GM21528 (cell line): ENCODE measurements around the gene SLC22A5.

Source experiments
- ATAC-seq: cut with Tn5 transposase; IDR thresholded peaks from one replicate; pipeline ENCODE4 v1.9.1; 2021; ENCODE audit warnings: mild to moderate bottlenecking, moderate library complexity; ENCODE audit not compliant: unreplicated experiment, low FRiP score

Gene SLC22A5

DNA sequence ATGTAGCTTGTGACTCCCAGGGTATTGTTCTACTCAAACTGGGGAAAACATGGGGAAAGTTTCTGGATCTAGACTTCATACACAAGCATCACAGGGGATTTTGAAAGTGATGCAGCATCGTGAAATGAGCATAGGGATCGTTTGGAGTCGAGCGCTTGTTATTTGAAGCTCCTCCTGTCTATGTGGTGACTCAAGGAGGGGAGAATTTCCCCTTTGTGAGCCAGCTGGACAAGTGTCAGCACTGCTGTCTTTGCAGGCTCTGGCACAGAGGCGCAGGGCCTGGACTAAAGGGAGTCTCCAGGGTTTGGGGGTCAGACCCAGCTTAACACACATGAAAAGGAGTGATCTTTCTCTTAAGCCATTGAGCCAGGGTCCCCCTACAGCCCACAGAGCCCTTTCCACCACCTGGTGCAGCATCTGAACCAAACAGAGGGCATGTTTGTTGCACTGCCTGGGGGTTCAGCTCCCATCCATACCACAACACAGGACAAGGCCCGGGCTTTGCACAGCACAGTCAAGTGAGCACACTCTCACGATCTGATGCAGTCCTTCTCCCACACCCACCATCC is 70.1 kb downstream of the SLC22A5 start:
- ATAC-seq: no peak

DNA sequence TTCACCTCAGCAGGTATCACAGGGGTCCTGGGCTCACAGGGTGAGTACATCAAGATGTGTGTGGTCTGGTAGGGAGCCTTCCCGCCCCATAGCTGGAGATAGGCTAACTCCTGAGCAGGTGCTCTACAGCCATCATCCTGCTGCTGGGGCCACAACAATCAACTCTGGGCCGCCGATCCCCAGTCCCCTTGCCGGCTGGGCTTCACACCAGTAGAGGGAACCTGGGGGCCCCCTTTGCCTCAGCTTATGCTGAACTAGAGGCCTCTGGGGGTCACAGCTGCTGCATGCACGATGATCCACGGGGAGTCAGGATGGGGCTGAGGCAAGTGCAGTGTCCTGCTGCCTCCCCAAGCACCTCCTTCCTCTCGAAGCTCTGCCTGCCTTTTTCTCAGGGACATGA is 74.6 kb downstream of the SLC22A5 start:
- no peak for ATAC-seq
